GM19468 (cell line): ENCODE data around the gene NDUFAF3.

Experiments used
- ATAC-seq: cut with Tn5 transposase; IDR thresholded peaks from one replicate; pipeline ENCODE4 v1.9.1; 2021; ENCODE audit warnings: mild to moderate bottlenecking, moderate library complexity, moderate number of reproducible peaks; ENCODE audit not compliant: unreplicated experiment; ENCODE audit errors: extremely low read depth

NDUFAF3 gene

DNA sequence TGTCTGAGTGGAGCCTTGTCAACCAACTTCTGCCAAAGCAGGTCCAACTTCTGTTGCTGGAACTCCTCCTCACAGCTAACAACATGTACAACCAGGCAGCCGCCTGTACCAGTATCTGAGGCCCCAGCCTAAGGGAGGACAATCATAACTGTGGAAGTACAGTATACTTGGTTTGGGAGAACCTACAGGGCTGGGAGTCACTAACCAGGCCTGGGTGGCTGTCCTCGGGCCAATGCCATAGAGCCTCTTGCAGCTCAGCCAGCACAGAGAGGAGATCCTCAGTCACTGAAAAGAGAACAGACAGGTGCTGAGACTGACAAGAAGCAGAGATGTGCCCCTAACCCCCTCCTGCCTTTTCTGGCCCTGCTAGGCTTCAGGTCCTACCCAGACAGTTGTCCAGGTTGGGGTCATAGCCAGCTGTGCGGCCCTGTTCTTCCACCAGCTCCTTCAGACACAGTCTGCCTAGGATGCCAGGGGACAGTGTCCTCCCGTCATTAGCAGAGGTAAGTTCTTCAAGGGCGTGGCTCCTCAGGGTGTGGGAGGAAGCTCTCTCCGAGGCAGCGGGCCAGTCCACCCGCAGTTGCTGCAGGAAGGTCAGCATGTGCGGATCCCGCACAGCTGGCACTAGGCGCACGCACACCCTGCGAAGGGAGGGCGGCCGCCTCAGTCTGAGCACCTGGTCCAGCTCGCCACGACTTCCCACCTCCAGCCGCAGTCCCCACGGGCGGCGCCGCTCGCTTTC lies 4.5 kb upstream of the NDUFAF3 start:
- no peak for ATAC-seq

DNA sequence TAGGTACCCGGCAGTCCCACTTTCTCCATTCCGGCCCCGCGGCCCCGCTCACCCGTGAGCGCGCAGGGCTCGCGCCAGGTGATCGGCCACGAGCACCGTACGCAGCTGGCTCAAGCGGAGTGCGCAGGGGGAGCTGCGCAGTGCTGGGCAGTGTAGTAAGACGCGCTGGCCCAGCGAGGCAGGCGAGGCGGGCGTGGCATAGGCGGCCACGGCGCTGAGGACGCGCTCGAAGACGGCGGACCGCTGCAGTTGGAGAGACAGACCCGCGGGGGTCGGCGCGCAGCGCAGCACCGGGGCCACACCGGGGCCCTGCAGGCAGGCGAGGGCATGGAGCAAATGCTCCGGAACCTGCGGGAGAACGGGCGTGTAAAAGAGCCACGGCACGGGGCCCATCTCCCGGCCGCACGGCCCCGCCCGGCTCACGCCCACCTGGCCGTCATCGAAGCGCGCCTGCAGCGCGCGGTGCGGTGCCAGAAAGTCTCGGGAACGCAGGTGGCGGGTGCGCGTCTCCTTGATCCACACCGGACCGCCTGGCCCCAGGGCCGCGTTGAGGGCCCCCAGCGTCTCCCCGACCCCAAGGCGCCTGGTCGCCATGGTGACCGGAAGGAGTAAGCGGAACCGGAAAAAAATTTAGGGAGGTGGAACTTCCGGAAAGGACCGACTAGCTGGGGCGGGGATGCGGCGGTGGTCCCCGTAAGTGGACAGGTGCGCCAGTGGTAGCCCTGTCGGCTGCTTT lies 3.8 kb upstream of the NDUFAF3 start, which contains the start of gene DALRD3:
DALRD3 (minus strand) TSS at position 610 of the 736 bp plus-strand sequence; CDS start at position 594, 16 bp downstream.
- no peak for ATAC-seq

DNA sequence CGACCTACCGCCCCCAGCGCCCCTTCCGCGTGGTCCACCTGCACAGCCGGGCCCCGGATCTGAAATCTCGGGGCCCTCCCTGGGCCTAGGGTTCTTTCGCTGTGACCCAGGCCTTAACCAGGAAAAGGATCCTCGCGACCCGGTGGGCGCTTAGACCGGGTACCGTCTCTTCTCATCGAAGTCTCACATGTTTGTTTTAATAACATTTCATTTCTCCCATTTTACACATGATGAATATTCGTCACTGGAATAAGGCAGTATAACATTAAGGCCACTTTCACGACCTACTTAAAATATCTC lies 3.3 kb upstream of the NDUFAF3 start:
- ATAC-seq, result no peak

DNA sequence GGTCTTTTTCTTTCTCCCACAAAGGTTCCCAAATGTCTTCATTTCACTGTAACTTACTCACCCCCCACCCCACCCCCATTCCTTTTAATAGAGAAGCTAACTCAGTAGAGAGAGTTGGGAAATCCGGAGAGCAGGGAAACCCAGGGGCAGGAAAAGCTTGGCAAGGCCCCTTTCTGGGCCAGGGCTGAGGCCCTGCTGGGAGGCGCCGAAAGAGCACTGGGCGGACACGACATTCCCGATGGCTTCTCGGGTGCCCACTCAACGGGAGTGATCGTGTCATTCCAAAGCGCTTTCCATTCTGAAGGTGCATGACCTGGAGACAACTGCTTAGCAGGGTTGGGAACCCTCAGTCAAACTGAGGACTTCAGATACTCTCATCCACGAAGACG lies 2.0 kb upstream of the NDUFAF3 start:
- no peak for ATAC-seq

DNA sequence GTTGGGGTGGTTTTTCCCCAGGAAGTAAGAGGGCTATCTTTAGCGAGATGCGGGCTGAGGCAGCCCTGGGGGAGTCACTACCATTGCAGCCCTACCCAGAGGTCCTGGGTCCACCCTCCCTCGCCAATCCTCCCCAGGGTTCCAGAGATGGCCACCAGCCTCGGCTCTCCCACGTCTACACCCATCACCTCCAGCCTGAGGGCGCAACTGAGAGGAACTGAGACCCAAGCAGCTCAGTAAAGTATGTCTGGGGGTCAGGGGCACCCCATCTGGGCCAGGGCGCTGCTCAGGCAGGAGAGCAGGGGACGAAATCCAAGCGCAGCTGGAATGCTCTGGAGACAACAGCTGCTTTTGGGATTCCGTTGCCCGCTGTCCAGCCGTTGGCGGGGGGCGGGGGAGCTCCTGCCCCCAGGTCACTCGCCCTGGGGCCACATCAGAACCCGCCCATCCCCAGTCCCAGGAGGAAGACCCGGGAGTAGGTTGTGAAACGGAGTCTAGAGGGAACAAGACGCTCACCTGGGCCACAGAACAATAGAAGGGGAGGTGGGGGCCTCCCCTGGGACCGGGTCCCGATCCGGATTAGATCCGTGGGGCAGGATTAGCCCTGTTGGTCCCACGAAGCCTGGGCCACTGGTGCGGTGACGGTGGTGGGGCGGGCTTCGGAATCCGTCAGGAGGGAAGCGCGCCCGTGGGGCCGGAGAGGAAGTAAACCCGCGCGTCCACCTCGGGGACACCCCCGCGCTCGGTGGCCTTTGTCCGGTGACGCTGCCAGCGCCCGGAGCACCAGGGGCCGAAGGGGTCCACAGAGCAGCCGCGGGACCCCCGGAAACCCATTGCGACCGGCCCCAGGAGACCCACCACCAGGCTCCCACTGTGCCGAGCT lies 1.4 kb upstream of the NDUFAF3 start:
- no peak for ATAC-seq

DNA sequence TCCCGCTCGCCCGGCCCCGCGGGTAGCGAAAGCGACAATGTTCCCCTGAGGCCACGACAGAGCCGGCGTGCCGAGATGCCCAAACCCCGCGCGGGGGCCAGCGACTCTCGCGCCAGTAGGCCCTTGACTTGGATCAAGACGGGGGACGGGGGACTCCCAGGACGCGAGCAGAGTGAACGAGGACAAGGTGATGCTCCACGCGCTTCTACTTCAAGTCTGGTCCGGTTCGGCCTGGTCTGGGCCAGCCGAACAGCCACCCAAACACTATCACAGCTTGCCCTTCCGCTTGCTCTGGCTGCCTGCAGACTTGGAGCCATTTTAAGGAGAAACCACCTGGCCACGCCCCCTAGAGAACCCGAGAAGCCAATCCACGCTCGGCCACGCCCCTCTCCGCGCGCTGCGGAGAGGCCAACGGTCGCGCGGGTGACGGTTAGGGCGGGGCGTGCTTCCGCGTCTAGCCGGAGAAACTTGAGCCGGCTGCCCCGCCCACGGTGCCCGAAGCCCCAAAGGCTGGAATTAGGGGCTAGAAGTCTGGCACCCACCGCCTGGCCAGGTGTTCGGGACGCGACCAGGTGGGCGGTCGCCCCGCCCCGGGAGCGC lies 608 bp upstream of the NDUFAF3 start:
- peak; percentile 44 for ATAC-seq

DNA sequence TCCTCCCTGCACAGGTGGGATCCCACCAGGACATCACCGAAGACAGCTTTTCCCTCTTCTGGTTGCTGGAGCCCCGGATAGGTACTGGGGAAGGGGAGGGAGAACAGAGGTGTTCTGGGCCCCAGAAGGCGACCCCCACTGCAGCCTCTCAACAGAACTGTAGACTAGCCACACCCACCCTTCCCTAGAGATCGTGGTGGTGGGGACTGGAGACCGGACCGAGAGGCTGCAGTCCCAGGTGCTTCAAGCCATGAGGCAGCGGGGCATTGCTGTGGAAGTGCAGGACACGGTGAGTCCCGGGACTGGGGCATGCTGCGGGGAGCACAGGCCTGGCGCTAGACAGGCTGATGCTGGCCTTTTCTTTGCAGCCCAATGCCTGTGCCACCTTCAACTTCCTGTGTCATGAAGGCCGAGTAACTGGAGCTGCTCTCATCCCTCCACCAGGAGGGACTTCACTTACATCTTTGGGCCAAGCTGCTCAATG lies 809 bp downstream of the NDUFAF3 start:
- no peak for ATAC-seq

DNA sequence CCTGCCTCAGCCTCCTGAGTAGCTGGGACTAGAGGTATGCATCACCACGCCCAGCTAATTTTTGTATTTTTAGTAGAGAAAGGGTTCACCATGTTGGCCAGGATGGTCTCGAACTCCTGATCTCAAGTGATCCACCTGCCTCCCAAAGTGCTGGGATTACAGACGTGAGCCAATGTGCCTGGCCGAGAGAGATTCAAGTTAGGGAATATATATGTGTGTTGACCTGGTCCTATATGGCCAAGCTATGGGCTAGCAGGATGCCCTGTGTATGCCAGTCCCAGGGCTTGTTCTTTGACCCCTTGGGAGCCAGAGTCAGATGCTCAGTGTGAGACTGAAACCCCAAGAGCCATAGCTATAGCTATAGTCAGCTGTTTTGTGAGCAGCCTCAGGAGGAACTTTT lies 1.9 kb downstream of the NDUFAF3 start:
- no peak for ATAC-seq

DNA sequence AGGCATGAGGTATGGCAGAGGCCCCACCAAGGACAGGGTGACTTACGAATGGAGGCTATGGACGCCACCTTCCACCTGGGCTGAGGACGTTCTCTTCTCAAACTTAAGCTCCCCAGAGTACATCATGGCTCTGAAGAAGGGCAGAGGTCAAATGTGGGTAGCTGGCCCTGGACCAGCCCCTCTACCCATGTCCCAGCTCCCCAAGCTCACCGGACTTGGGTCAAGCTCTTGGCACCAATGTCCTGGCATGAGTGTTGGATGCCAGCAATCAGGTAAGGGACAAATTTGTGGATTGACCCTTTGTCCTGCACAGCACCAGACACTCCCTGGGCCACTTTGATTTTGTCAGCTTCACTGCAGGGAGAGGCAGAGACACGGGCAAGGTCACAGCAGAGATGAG lies 2.5 kb downstream of the NDUFAF3 start:
- no peak for ATAC-seq

DNA sequence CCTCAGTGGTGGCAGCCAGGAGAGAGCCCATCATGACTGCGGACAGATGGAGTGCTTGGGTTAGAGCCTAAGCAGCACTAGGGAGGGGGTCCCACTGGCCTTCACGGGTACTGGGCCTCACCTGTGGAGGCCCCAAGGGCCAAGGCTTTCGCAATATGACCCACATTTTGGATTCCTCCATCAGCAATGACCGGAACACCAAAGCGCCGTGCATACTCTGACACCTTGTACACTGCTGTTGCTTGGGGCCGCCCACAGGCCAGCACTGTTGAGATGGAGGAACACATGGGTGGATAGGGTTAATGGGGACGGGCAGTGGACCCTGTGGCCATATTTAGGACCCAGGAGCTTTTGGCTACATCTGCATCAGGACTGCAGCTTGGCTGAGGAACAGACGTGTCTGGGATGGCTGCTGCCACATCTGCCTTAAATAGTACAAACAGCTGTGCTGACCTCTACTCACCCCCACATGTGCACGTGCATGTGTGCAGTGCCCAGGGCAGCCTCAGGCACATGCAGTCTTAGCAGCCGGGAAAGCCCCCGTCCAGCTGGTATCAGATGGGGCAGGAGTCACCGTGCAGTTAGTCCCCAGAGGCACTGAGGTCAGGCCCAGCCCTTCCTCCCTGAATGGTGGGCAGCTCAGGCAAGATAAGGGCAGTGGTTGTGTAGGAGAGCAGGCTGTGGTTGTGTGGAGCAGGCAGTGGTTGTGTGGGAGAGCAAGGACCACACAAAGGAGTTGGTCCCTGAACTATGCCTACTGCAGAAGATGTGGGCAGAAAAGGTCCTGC lies 3.3 kb downstream of the NDUFAF3 start:
- no peak for ATAC-seq

DNA sequence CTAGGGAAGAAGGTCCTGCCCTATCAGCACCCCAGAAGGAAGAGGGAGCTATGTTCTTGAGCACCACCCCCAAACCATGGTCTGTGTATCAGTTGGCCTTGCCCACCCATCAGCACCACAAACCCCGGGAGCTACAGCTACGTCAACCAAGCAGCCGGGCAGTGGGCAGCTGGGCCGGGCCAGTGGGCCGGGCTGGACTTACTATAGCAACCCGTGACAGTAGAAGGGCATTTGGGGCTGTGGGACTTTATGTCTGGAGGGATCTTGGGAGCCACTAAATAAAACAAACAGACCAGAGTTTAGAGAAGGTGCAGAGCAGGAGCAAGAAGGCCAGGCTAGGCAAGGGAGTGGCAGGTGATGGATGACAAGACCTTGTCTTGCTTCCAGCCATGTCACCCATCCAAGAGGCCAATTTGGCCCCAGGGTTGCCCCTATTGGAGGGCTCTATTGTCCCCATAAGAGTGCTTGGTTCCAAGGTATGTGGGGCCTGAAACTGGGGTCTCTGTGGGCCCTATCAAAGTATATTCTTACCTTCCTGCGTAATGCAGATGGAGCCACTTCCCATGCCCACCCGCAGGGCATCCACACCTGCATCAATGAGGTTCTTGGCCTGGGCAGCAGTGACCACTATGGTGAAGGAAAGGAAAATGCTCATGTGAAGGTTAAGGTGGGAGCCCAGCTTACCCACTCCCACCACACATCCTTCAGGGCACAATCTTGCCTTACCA lies 4.0 kb downstream of the NDUFAF3 start:
- ATAC-seq, result no peak

DNA sequence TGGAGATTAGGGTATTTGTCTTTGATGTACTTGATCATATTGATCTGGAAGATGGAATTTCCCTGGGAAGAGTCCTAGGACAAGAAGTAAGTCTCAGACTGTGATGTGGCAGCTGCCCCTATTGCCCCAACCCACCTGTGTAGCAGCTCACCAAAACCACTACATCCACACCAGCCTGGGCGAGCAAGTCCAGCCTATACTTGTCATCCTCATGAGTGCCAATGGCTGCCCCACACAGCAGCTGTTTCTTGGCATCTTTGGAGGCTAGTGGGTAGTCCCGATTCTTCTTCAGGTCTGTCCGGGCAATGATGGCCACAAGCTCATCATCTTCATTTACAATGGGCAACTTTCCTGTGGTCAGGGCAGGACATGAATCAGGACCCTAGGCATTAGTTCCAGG lies 4.6 kb downstream of the NDUFAF3 start:
- ATAC-seq, result no peak

DNA sequence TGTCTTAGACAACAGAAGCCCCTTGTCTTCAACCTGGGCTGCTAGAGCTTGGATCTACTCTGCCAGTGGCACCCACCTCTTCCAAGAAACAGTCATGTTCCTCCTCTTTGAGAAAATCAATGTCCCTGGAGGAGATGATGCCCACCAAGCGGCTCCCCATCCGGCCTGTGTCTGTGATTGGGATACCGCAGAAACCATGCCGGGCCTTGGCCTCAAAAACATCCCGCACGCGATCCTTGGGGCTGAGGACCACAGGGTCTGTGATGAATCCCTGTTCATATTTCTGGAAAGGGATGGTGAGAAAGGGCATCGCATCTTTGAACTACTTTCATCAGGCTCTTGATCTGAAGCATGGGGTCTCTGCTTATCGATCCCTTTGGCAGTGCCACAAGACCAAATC lies 5.7 kb downstream of the NDUFAF3 start:
- ATAC-seq, result no peak

DNA sequence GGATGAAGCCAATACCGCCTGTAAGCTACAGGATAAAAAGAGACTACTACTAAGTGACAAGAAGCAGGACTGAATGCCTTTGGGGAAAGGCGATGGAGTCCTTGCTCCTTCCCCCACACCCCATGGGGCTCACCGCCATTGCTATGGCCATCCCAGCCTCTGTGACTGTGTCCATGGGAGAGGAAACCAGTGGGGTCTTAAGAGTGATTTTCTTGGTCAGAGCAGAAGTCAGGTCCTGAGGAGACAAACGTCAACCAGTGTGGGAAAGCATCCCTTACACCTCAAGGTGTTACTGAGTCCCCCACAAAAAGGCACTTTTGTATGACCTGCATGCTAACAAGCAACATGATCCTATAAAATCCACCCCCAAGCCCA lies 6.4 kb downstream of the NDUFAF3 start:
- ATAC-seq, result no peak

DNA sequence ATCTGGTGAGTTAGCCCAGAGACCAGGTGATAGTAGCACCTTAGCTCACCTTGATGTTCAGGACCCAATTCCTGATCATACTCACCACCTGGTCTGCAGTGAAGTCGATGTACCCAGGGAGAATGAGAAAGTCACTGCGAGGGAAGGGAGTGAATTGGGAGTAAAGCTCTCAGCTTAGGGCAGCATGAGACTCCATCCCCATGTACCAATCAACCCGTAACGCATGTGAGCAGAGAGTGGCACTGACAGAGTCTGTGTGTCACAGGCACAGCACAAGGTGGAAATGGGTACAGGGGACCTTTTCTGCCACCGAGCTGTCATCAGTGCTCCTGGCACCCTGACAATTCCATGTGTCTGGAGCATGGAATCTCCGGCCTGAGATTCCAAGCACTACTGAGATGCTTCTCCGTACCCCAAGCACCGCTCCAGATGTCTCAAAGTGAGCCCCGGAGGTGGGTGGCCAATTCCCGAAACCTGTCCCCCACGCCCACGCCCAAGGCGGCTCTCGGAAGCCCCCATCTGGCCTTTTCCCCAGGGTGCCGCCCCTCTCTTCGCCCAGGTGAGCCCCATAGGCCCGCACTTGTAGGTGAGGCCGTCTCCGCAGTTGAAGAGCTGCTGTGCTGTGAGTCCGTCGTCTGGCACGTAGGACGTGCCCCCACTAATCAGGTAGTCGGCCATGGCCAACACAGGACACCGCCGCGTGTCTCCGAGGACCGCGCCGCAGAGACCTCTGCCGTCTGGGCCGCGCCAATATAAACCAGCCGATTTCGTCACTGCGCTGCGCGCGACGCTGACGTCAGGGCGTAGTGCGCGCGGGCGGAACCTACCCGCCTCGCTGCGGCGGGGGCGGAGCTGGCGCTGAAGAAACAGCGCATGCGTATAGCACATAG lies 7.0 kb downstream of the NDUFAF3 start, which contains the start of gene IMPDH2:
IMPDH2 (minus strand) TSS at position 726 of the 890 bp plus-strand sequence; CDS start at position 678, 48 bp downstream.
- peak; percentile 97 for ATAC-seq

DNA sequence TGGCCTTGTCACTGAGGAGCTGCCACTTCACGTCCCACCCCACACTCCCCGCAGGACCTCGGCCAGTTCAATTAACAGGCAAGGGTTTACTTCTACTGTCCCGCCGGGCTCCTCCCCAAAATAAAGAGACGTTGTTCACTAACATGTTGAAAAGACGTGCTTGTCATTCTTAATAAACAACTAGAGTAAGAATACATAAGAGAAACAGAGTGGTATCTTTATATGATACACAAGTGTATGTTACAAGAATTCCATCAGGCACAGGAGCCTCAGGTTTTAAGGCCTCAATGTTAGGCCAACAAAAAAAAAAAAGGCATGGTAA lies 7.6 kb downstream of the NDUFAF3 start:
- no peak for ATAC-seq

DNA sequence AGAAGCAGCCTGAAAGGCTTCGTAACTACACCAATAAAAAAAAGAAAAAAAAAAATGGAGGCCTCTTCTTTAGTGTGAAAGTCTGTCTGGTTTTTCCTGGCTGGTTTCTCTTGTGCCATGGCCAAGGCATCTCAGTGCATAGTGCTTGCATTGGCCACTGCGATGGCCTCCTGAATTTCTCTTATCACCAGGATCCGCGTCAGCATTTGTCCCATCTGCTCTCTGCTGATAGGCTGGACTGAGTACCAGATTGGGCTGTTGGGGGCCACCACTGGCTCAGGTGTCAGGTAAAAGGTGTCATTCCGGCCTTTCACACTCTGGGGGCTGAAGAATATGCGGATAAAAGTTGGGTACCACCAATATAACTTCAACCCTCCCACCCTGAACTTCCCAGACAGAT lies 8.4 kb downstream of the NDUFAF3 start:
- no peak for ATAC-seq

DNA sequence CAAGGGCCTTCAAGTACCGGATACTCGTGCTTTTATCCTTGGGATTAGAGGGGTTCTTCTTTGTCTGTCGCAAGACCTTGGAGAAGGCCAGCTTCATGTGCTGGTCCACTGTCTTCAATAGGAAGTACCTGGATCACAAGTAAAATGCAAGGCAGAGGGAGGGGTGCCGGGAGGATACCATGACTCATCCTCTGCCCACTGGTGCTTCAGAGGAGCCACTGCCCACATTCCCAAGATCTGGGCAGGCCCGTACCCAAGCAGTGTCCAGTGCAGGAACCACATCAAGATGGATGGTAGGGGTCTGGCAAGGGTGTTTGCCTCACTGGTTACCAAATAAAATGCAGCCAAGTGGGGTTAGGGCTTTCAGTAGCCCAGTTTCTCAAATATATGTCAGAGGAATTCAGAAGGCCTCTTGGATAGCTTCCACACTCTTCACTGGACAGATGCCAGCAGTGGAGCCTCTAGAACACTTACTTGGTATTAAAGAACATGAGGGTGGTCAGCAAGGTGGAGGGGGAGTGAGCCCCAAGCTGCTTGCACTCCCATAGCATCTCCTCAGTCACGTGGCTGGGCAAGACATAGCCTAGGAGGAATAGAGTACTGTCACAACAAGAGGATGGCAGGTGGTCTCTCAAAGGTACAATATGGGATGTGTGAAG lies 10.9 kb downstream of the NDUFAF3 start:
- ATAC-seq, result no peak
